ENCODE measurements around the gene PPP2R3B.
"Not testable (repeated sequence)": the region's sequence is repeated elsewhere in the genome, so short reads cannot be mapped to it uniquely, and the experiment has no call there.

The PPP2R3B gene

GRCh38 chrX:334971-335757 lies 51.5 kb downstream of the PPP2R3B start:
- H3K4me3 ChIP-seq (ENCODE audit: low read length), result no peak overlapping the region
- H3K9me3 ChIP-seq (ENCODE audit: control insufficient read depth, low read length), result no peaks in the 10 kb centered on the region
- no peak overlapping the region for H3K9ac ChIP-seq (ENCODE audit: low read length)
- no peaks in the 10 kb centered on the region for H3K36me3 ChIP-seq (ENCODE audit: control insufficient read depth, insufficient read depth, low read length)
- H3K27me3 ChIP-seq (ENCODE audit: control insufficient read depth, insufficient read depth, low read length), result peaks cover 19% of the 10 kb centered on the region
- peaks cover 7% of the 10 kb centered on the region for H3K4me1 ChIP-seq (ENCODE audit: control insufficient read depth, insufficient read depth, low read length)

- Histone ChIP-seq H3K9ac (ENCODE audit: low read length) (no peak overlapping the region), H3K4me1 (ENCODE audit: control insufficient read depth, insufficient read depth, low read length) (peaks cover 7% of the 10 kb centered on the region), H3K9me3 (ENCODE audit: control insufficient read depth, low read length) (no peaks in the 10 kb centered on the region), H3K4me3 (ENCODE audit: low read length) (no peak overlapping the region), H3K27me3 (ENCODE audit: control insufficient read depth, insufficient read depth, low read length) (peaks cover 19% of the 10 kb centered on the region), H3K36me3 (ENCODE audit: control insufficient read depth, insufficient read depth, low read length) (no peaks in the 10 kb centered on the region)
Observed at GRCh38 chrX:334331-334891, 52.3 kb downstream of the PPP2R3B start.

- Histone ChIP-seq H3K27me3 (ENCODE audit: control insufficient read depth, insufficient read depth, low read length) (peaks cover 19% of the 10 kb centered on the region), H3K4me3 (ENCODE audit: low read length) (no peak overlapping the region), H3K36me3 (ENCODE audit: control insufficient read depth, insufficient read depth, low read length) (no peaks in the 10 kb centered on the region), H3K9ac (ENCODE audit: low read length) (no peak overlapping the region), H3K4me1 (ENCODE audit: control insufficient read depth, insufficient read depth, low read length) (peaks cover 7% of the 10 kb centered on the region), H3K9me3 (ENCODE audit: control insufficient read depth, low read length) (no peaks in the 10 kb centered on the region)
Observed at GRCh38 chrX:333611-334311, 52.9 kb downstream of the PPP2R3B start.

GRCh38 chrX:332916-333610 lies 53.6 kb downstream of the PPP2R3B start:
- no peaks in the 10 kb centered on the region for H3K9me3 ChIP-seq (ENCODE audit: control insufficient read depth, low read length)
- H3K9ac ChIP-seq (ENCODE audit: low read length), result no peak overlapping the region
- no peak overlapping the region for H3K4me3 ChIP-seq (ENCODE audit: low read length)
- H3K27me3 ChIP-seq (ENCODE audit: control insufficient read depth, insufficient read depth, low read length), result peaks cover 19% of the 10 kb centered on the region
- peaks cover 7% of the 10 kb centered on the region for H3K4me1 ChIP-seq (ENCODE audit: control insufficient read depth, insufficient read depth, low read length)
- no peaks in the 10 kb centered on the region for H3K36me3 ChIP-seq (ENCODE audit: control insufficient read depth, insufficient read depth, low read length)

- Histone ChIP-seq H3K9me3 (ENCODE audit: control insufficient read depth, low read length) (no peaks in the 10 kb centered on the region), H3K9ac (ENCODE audit: low read length) (no peak overlapping the region), H3K4me3 (ENCODE audit: low read length) (no peak overlapping the region), H3K4me1 (ENCODE audit: control insufficient read depth, insufficient read depth, low read length) (peaks cover 7% of the 10 kb centered on the region), H3K27me3 (ENCODE audit: control insufficient read depth, insufficient read depth, low read length) (peaks cover 19% of the 10 kb centered on the region), H3K36me3 (ENCODE audit: control insufficient read depth, insufficient read depth, low read length) (no peaks in the 10 kb centered on the region)
Observed at GRCh38 chrX:332496-332860, 54.2 kb downstream of the PPP2R3B start.

- H3K9ac ChIP-seq (ENCODE audit: low read length), result no peak overlapping the region
- H3K27me3 ChIP-seq (ENCODE audit: control insufficient read depth, insufficient read depth, low read length), result peaks cover 19% of the 10 kb centered on the region
- H3K36me3 ChIP-seq (ENCODE audit: control insufficient read depth, insufficient read depth, low read length), result no peaks in the 10 kb centered on the region
- peaks cover 7% of the 10 kb centered on the region for H3K4me1 ChIP-seq (ENCODE audit: control insufficient read depth, insufficient read depth, low read length)
- no peak overlapping the region for H3K4me3 ChIP-seq (ENCODE audit: low read length)
- H3K9me3 ChIP-seq (ENCODE audit: control insufficient read depth, low read length), result no peaks in the 10 kb centered on the region
Observed at GRCh38 chrX:331825-332495, 54.7 kb downstream of the PPP2R3B start.

GRCh38 chrX:331151-331824 lies 55.4 kb downstream of the PPP2R3B start:
- Histone ChIP-seq H3K9ac (ENCODE audit: low read length) (no peak overlapping the region), H3K36me3 (ENCODE audit: control insufficient read depth, insufficient read depth, low read length) (no peaks in the 10 kb centered on the region), H3K9me3 (ENCODE audit: control insufficient read depth, low read length) (no peaks in the 10 kb centered on the region), H3K27me3 (ENCODE audit: control insufficient read depth, insufficient read depth, low read length) (peaks cover 19% of the 10 kb centered on the region), H3K4me1 (ENCODE audit: control insufficient read depth, insufficient read depth, low read length) (peaks cover 7% of the 10 kb centered on the region), H3K4me3 (ENCODE audit: low read length) (no peak overlapping the region)

- Histone ChIP-seq H3K4me3 (ENCODE audit: low read length) (no peak overlapping the region), H3K27me3 (ENCODE audit: control insufficient read depth, insufficient read depth, low read length) (peaks cover 19% of the 10 kb centered on the region), H3K36me3 (ENCODE audit: control insufficient read depth, insufficient read depth, low read length) (no peaks in the 10 kb centered on the region), H3K9ac (ENCODE audit: low read length) (no peak overlapping the region), H3K9me3 (ENCODE audit: control insufficient read depth, low read length) (no peaks in the 10 kb centered on the region), H3K4me1 (ENCODE audit: control insufficient read depth, insufficient read depth, low read length) (peaks cover 7% of the 10 kb centered on the region)
Observed at GRCh38 chrX:330726-331150, 56.0 kb downstream of the PPP2R3B start.

GRCh38 chrX:330141-330725 lies 56.5 kb downstream of the PPP2R3B start:
- H3K27me3 ChIP-seq (ENCODE audit: control insufficient read depth, insufficient read depth, low read length), result peaks cover 19% of the 10 kb centered on the region
- not testable (repeated sequence) for H3K9me3 ChIP-seq (ENCODE audit: control insufficient read depth, low read length)

GRCh38 chrX:329291-329910 lies 57.3 kb downstream of the PPP2R3B start:
- Histone ChIP-seq H3K36me3 (ENCODE audit: control insufficient read depth, insufficient read depth, low read length) (no peaks in the 10 kb centered on the region), H3K9ac (ENCODE audit: low read length) (no peak overlapping the region), H3K4me3 (ENCODE audit: low read length) (no peak overlapping the region), H3K4me1 (ENCODE audit: control insufficient read depth, insufficient read depth, low read length) (peaks cover 7% of the 10 kb centered on the region), H3K27me3 (ENCODE audit: control insufficient read depth, insufficient read depth, low read length) (peaks cover 19% of the 10 kb centered on the region), H3K9me3 (ENCODE audit: control insufficient read depth, low read length) (no peaks in the 10 kb centered on the region)

More at GRCh38 chrX:330141-330725, 56.5 kb downstream of the PPP2R3B start:
- H3K4me3 ChIP-seq (ENCODE audit: low read length); H3K9ac ChIP-seq (ENCODE audit: low read length); H3K36me3 ChIP-seq (ENCODE audit: control insufficient read depth, insufficient read depth, low read length); H3K4me1 ChIP-seq (ENCODE audit: control insufficient read depth, insufficient read depth, low read length): not testable (repeated sequence)
